Iris pigment epithelial cell (primary cell): ENCODE data around the gene TMEM213.
A peak's percentile ranks its signal among the peaks of the same experiment; 100 is the strongest.
"Not testable (repeated sequence)": the region's sequence is repeated elsewhere in the genome, so short reads cannot be mapped to it uniquely, and the experiment has no call there.

Experiments
- DNase-seq: peaks from one replicate; pipeline ENCODE4 v3.0.0-alpha.2; 2011; ENCODE audit warnings: low read depth

The TMEM213 gene

DNA sequence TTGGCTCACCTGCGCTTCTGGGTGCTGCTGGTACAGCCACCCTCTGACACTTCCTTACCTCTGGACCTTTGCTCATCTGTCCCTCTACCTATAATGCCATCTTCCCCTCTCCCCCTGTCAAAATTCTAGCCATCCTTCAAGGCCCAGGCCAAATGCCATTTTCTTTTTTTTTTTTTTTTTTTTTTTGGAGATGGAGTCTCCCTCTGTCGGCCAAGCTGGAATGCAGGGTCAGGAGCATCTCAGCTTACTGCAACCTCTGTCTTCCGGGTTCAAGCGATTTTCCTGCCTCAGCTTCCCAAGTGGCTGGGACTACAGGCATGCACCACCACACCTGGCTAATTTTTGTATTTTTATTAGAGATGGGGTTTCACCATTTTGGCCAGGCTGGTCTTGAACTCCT is 748 bp upstream of the TMEM213 start:
- DNase-seq, result not testable (repeated sequence)

DNA sequence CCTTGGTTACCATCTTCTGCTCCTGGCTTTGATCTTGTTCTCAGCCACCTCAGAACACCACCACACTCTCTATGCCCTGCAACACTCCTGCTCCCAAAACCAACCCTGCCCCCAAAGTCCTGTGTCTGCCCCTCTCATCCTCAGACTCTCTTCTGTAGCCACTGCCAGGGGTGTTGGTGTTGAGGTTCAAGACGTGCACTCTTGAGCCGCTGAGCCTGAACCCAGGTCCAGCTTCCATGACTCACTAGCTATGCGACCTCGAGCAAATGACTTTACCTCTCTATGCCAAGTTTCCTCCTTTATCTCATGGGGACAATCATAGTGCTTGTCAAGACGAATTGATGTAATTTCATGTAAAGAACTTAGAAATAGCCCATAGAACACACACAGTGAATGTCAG is 1.0 kb downstream of the TMEM213 start:
- DNase-seq, result no peak

- DNase-seq, result no peak
Observed at GRCh38 chr7:138799336-138800000, 1.7 kb downstream of the TMEM213 start.

DNA sequence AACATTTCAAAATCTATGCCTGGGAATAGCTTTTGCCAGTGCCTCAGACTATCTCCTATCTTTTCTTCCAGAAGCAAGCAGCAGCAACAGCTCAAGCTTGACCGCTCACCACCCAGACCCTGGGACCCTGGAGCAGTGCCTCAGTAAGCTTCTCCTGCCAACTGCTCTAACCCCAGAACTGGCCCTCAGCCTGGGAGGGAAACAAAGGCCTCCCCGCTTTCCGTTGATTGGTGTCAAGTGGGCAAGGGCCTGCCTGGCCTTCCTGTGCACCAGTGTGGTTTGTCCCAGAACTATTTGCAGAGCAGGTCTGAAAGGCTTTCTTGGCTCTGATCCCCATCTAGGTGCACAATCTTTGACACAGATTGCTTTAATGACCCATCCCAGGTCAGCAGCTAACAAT is 3.5 kb downstream of the TMEM213 start:
- no peak for DNase-seq

DNA sequence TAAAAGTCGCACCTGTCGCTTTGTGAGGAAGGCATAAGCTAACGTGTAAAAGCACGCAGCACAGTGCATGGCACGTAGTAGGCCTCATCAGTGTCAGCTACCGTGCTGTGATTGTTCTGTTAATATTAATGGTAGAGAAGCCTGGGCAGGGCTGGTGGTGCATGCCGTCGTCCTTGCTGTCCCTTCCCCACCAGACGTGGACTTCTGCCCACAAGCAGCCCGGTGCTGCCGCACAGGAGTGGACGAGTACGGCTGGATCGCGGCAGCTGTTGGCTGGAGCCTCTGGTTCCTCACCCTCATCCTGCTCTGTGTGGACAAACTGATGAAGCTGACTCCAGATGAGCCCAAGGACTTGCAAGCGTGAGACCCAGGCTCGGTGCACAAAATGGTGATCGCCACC is 4.9 kb downstream of the TMEM213 start:
- DNase-seq, result no peak

DNA sequence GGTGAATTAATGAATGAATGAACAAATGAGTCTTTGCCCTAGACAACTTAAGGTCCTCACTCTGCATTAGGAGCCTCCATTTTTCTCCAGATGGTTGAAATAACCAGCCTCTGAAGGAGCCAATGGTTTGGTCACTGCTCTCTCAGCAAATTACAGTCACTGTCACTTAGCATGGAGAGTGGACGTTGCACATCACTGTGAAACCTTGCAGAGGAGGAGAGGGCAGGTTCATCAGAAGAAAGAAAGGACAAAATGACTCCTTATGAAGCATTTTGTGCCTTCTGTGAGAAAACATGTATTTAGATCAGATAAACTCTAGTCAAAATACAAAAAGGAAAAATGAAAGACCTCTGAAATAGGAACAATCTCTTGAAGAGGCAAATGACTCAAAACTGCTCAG is 6.8 kb downstream of the TMEM213 start:
- DNase-seq, result no peak

GRCh38 chr7:138809346-138809745 is 11.6 kb downstream of the TMEM213 start:
- no peak for DNase-seq

- DNase-seq, result not testable (repeated sequence)
Observed at GRCh38 chr7:138811327-138811726, 13.5 kb downstream of the TMEM213 start.

GRCh38 chr7:138813945-138814344 is 16.2 kb downstream of the TMEM213 start:
- DNase-seq, result no peak

DNA sequence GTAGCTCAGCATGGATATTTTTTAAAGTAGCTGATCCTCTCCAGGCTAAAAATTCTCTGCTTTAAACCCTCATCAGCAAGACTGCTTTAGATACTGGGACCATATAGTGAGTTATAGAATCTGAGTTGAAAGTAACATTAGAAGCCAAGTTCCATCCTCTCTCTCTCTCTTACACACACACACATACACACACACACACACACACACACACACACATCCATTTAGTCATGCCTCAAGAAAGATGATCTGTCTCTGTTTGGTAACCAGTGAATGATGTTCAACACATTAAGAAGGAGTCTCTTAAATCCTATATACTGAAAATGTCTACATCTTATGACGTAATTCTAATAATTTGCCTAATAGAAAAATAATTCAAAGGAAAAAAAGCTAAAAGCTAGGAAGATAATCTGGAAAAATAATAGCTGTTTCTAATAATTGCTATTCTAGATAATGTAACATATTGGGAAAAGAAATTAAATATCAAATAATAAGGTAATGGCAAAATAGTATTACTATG is 17.1 kb downstream of the TMEM213 start:
- DNase-seq, result peak; percentile 19

GRCh38 chr7:138816650-138817049 is 18.9 kb downstream of the TMEM213 start:
- DNase-seq, result no peak

GRCh38 chr7:138819625-138820024 is 21.8 kb downstream of the TMEM213 start:
- no peak for DNase-seq

DNA sequence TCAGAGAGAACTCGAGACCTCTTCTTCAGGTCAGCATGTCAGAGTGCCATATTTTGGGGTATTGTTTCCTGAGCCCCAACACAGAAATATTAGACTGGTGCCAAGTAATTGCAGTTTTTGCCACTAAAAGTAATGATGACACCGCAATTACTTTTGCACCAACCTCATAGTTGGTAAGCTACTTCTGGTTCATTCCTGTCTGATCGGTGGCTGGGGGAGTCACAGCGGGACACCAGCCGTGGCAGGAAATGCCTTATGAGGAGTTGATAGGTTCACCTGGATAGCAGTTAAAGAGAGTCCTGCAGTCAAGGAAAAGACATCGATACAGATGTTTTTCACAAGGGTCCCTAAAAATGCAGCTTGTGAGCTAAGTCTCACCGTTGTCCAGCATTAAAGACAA is 24.1 kb downstream of the TMEM213 start:
- no peak for DNase-seq

GRCh38 chr7:138822867-138823535 is 25.2 kb downstream of the TMEM213 start:
- no peak for DNase-seq

DNA sequence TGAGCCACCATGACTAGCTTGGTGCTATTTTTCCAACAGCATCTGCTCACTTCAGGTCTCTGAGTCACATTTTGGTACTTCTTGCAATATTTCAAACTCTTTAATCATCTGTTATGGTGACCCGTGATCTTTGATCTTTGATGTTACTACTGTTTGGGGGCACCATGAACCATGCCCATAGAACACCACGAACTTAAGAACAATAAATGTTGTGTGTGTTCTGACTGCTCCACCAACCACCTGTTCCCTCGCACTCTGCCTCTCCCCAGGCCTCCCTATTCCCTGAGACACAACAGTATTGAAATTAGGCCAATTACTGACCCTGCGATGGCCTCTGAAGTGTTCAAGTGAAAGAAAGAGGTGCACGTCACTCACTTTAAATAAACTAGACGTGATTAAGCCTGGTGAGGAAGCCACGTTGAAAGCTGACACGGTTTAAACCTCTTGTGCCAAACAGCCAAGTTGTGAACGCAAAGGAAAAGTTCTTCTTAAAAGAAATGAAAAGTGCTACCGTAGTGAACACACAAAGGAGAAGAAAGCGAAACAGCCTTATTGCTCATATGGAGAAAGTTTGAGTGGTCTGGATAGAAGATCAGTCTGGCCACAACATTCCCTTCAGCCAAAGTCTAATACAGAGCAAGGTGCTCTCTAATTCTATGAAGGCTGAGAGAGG is 27.4 kb downstream of the TMEM213 start:
- DNase-seq, result no peak

DNA sequence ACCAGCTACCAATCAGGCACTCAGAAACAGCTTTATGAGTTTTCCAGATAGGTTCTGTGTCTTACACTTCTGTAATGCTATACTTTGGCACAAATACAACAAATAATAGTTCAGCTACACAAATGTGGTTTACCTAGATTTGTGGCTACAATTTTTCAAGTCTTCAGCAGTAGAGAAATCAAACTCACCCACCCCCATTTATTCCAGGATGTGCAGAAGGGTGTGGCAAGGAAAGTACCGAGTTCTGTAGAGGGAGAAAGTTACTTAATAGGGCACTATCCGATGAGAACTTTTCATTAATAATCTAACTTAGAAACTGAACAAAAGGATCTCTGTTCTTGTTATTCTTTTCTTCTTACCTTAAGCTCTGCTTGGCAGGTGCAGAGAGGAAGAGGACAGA is 30.5 kb downstream of the TMEM213 start:
- no peak for DNase-seq

DNA sequence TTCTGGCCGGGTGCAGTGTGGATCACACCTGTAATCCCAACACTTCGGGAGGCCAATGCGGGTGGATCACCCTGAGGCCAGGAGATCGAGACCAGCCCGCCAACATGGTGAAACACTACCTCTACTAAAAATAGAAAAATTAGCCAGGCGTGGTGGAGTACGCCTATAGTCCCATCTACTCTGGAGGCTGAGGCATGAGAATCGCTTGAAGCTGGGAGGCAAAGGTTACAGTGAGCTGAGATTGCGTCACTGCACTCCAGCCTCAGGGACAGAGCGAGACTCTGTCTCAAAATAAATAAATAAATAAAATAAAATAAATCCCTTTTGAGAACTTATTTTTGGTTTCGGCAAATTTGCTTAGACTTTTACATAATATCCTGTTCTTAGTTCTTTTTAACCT is 31.5 kb downstream of the TMEM213 start:
- no peak for DNase-seq

GRCh38 chr7:138832966-138833365 is 35.2 kb downstream of the TMEM213 start:
- no peak for DNase-seq

GRCh38 chr7:138833596-138833995 is 35.8 kb downstream of the TMEM213 start:
- no peak for DNase-seq

GRCh38 chr7:138834583-138834982 is 36.8 kb downstream of the TMEM213 start:
- DNase-seq, result no peak

DNA sequence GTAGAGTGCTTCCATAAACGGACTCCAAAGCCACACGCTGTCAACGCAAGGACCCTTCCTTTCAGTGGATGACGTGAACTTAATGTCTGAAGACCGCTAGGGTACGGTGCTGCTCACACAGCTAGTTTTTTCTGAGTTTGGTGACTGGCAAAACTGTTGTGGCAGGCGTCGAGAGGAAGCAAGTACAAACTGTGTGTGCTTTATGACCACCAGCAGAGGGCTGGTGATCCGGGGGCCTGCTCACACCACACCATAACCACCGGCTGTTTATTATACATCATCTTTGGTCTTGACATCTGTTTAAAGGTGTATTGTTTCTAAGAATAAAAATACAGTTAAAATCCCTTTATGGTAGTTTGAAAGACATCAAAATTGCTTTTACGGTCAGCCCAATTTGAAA is 37.3 kb downstream of the TMEM213 start:
- no peak for DNase-seq

GRCh38 chr7:138837627-138838026 is 39.8 kb downstream of the TMEM213 start:
- DNase-seq, result no peak

DNA sequence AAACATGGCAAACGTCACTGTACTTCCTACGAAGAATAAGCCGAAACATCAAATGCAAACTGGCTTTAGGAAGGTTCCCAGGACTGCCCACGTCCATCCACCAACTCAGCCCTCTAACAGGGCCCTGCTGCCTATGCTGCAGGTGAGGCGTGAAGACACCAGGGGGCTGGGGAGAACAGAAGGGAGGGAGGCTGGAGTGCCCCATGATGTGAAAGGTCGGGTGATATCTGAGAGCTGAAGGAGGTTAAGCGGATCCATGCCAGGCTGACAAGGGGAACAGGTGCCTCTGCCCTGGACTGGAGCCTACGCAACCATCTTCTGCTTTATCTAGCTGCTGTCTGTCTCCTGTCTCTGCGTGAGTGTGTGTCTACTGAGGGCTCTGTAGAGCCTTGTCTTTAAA is 40.4 kb downstream of the TMEM213 start:
- DNase-seq, result no peak
